IPS DF 19.7 (cell line): ENCODE results near the gene AFG1L.
"Not testable (repeated sequence)": the region's sequence is repeated elsewhere in the genome, so short reads cannot be mapped to it uniquely, and the experiment has no call there.

Source experiments
- DNase-seq: peaks from one replicate; pipeline ENCODE4 v3.0.0-alpha.2; 2013; ENCODE audit warnings: low read depth, low spot score

Gene AFG1L

DNA sequence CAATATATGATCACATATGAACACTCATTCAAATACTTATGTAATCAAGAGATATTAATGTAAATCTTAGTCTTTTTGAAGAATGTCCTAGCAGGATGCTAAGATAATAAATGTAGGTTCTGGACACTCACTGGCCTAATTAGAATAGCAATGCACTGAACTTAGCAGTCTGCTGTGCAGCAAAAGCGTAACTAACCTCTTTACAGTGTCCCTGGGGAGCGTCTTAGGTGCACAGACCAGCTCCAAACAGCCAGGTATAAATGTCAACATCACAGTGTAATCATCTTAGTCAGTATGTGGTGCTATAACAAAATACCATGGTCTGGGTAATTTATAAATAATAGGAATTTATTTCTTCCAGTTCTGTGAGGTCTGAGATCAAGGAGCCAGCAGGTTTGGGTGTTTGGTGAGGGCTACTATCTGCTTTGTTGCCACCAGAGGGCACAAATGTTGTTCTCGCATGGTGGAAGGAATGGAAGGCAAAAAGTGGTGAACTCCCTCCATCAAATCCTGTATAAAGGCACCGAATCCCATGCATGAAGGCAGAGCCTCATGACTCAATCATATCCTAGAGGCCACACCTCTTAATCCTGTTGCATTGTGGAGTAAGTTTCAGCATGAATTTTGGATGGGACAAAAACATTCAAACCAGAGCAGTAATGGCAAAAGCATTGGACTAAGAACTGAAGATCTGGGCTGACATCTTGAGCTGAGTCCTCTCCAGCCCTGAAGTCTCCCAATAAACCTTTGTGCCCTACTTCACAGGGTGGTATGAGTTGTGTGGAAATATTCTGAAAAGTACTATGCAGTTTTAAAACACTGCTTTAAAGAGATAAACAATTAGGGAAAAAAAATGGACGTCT, 224.1 kb downstream of the AFG1L start:
- DNase-seq = peak; percentile 42

DNA sequence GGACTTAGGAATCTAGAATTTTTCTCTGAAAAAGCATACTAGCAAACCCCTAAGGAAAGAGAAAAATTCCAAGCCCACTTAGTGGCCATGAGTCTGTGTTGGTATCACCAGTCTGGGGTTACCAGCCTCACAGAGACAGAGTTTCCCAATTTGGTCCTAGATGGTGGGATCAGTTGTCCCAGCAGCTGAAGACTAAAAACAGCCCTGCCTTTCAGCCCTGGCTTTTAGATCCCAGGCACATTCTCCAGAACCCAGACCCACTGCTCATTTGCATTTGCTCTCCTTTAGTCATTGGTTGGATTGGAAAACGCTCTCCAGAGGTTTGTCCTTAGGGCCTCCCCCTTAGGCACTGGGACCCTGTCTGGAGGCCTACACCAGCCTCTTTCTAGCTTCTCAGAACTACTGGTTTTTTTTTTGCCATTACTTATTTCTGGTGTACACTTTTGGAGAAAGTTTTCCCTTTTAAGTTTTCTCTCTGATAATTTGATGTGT, 226.8 kb downstream of the AFG1L start:
- DNase-seq = no peak

GRCh38 chr6:108523697-108524096, 228.8 kb downstream of the AFG1L start:
- no peak for DNase-seq

- DNase-seq = no peak
Measured at GRCh38 chr6:108524528-108525248, 229.8 kb downstream of the AFG1L start.

DNA sequence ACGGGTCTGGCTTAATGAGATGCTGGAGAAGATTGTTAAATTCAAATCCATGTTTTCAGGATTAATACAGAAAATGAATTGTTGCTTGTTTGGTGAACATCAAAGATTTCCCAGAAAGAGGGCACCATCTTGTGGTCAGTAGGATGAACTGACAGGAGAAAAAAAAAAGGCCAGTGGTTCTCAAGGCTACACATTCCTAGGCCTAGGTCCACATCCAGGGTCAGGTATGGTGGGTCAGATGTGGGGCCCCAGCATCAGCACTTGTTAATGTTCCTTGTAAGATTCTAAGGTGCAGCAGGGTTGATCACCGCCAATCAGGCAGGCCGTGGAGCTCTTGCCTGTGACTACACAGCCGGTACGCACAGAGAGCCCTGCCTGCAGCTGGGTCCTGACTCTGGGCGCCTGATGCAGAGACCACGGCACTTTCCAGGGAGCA, 231.9 kb downstream of the AFG1L start:
- no peak for DNase-seq

- no peak for DNase-seq
Measured at GRCh38 chr6:108528878-108529277, 234.0 kb downstream of the AFG1L start.

- DNase-seq = no peak
Measured at GRCh38 chr6:108531332-108531731, 236.5 kb downstream of the AFG1L start.

DNA sequence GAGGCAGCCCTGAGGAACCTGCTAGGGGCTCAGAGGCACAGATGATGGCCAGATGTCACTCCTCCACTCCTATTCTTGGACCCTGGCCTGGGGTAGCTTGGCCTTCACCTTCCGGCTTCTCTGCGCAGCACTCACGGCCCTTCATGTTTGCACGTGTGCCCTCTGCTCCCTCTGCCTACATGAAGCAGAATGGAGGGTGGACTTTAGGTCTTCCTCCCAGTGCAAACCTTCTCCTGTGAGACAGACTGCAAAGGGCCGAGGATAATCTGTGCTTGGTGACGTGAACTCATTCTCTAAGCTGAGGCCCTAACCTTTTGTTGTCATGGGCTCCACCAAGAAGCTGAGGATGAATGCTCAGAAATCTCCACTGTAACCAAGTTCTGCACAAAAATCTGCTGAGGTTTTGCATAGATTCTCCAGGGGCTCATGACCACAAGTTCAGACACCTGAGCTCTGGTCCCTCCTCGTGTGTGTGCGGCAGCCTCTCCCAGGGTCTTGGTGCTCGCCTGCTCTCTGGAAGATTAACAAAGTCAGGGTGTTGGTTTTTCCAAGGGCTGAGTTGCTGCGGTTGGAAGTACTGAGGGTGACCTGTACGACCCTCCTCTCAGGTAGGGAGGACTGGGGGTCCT, 240.4 kb downstream of the AFG1L start:
- no peak for DNase-seq

GRCh38 chr6:108535920-108536535, 241.2 kb downstream of the AFG1L start:
- not testable (repeated sequence) for DNase-seq

DNA sequence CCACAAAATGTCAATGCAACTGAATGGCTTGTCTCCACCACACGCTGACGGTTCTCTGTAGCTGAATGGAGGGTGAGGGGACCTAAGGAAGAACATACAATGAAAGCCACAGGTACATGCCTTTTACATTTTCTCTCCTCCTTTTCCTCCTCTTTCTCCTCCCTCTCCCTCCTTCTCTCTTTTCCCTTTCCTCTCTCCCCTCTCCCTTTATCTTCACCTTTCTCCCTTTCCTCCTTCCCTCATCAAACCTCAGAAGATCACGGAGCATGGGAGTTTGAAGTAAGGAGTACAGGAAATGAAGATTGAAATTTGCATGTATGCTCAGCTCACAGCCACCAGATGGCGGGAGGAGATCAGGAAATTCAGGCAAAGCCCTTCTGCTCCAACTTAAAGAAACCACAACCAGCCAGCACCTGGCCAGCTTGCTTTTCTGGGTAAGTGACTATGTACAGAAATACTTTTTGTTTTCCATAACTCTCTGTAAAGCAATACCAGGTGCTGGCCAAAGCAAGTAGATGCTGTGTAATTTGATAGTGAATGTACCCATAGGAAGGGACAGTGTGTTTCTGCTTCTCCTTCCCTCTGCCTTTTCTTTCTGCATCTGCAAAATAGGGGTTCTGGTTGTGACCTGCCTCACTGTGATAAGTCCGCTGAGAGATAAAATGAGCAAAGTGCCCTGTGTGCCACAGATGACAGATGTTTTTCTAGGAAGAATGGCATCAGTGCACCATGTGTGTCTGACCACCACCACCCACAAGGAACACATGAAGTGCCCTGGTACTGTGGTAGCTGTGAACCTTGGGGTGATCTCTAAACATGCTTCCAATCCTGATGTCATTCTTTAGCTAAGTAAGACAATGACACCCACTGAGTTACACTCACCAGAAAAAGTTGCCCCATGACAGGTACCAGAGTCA, 247.2 kb downstream of the AFG1L start:
- DNase-seq = no peak

DNA sequence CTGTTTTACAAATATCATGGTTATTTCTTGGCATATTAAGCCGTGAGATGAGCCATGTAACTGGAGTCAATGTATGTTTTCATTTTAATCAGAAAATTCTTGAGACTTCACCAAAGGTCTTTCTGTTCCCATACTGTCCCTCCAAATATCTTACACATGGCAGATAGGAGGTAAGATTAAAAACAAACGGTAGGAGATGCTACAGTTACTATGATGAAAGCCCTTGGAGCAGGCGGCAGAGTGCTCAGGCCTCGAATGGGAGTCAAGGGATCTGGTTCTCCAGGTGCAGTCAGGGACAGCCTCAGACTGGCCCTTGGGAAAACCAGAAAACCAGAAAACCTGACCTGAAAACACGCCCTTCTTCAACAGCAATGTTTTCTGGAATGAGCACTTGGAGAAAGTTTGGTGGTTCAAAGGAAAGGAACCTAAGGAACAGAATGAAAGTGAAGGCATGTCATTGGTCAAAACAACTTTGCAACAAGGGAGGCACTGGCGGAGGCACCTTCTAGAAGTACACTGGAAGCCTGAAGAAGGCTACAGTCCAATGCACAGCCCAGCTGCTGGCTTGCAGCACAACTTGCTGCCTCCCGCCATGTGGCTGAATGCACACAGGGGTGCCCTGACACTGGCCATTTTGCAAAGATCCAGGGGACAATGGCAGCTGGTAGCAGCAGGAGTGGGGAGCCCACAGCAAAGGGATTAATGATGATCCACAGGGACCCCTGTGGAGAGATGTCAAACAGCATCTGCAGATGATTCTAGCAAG, 248.5 kb downstream of the AFG1L start:
- DNase-seq = no peak

DNA sequence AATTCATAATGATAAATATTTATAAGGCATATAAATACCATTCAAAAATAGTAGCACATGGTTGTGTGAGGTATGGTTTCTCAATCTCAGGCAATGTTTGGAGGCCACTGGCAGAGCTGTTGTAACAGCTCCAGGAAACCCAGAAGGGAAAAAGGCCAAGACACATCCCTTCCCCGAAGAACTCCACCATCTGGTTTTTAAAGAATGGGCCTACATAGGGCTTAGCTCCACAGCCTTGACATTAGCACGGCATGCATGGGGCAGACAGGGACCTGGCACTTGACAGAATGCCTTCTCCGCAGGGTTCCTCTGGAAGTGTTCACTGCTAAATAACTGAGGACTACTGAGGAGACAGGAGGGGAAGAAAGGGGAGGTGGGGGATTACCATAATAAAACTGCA, 249.8 kb downstream of the AFG1L start:
- no peak for DNase-seq

DNA sequence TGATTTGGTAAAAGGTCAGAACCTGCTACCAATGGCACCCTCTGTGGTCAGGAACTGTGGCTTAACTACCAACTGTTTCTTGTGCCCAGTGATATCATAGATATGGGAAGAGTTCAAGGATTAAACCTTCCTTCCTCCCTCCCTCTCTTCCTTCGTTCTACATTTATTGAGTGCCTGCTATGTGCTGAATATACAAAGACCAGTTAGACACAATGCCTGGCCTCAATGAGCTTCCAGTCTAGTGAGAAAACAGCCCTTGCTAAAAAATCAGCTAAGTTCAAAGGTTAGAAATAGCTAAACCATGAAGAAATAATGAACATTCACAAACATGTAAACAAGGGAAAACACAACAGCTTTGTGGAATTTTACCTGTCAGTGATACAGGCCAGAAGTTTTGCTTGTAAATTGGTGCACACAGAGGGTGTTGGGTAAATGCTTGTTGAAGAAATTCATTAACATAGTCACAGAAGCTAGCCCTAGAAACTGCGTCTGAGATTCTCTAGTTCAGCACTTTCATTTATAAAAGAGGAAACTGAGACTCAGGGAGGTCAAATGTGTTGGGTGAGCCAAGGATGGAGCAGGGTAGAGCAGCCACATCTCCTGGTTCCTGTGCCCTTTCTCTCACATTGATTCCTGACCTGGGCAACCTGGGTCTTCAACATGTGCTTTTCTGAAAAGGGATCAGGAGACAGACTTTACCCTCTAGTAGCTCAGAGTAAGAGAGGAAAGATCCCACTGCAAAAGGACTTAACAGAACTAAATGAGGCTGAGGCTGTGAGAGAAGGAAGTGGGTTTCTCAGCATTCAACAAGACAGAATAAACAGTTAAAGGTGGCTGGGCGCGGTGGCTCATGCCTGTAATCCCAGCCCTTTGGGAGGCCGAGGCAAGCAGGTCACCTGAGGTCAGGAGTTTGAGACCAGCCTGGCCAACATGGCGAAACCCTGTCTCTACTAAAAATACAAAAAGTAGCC, 251.5 kb downstream of the AFG1L start:
- no peak for DNase-seq

GRCh38 chr6:108549241-108549640, 254.4 kb downstream of the AFG1L start:
- no peak for DNase-seq

- no peak for DNase-seq
Measured at GRCh38 chr6:108549741-108550140, 254.9 kb downstream of the AFG1L start.

DNA sequence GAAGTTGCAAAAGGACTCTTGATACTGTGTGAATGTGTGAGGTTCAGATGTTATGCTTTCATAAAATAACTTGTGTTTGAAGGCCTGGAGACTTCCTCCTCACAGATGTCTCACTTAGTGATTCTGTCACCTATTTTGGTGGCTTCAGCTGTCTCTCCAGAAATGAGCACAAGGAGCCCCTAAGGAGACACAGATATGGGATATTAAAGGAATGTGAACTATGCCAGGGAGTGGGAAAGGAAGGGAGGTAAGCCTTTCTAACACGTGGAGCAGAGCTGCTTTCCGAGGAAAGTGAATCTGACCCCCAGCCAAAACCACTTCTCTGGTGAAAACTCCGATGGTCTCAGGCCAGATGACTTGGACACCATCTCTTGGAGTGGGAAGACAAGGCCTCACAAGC, 255.4 kb downstream of the AFG1L start:
- DNase-seq = no peak

DNA sequence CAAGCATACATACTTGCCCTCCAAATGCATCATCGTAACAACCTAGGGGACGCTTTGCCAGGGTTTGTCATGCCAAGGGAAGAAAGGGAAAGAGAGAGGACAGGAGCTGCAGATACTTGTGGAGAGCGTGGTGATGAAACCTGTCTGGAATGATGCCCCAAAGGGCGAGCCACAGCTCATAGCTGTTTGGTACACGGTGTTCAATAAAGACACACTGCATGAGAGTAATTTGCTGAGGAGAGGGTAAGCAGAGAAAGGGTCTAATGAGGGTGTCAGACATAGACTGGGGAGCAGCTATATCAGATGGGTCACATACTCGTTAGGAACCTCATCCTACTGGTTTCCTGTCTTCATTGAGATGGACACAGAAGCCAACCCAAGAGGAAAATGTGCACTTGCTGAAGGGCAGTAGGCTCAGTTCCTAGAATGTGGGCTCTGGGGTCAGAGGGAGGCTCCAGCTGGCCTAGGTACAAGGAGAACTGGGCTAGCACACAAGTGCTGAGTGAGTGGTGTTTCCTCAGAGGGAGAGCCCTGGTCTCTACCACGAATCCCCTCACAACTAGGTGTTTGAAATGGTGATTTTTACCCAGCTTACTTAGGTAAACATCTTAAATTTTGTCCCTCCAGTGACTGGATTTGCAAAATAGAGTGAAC, 260.7 kb downstream of the AFG1L start:
- no peak for DNase-seq

DNA sequence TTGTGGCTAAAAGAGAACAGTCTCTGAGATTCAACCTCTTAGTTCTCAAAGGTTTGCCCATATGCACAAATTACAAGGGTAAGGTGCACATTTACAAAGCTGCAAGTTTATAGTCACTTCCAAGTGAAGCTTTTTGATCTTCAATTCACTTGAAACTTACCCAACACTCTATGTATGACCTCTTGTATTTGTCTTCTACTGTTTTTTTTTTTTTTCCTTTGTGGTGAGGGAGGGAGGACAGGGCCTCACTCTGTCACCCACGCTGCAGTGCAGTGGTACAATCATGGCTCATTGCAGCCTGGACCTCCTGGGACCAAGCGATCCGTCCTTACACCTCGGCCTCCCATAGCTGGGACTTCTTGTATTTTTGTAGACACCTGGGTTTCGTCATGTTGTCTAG, 261.4 kb downstream of the AFG1L start:
- DNase-seq = no peak
